Uterus (tissue), 4 donors: ENCODE measurements around the gene TMPRSS11A. TPM values are rescaled to one million over a fixed set of nuclear protein-coding genes. Genes with fewer than 3 reads are reported as not detected.

Experiments
- DNase-seq, 2 donors: peaks; one replicate each; pipeline ENCODE4 v3.0.0-alpha.2; 2019 to 2020
- H3K27ac ChIP-seq, 2 donors: fragments of 200-600 bp; sonication (generic); 1 replicate in 1 of 2; 2 replicates in 1 of 2; pipeline ENCODE4 v1.5.1; 2016 to 2018
- H3K27me3 ChIP-seq, 2 donors: fragments of 200-600 bp; sonication (generic); one replicate each; pipeline ENCODE4 v1.5.1; 2018 to 2019; ENCODE audit warnings: control low read depth in 1 of 2
- H3K36me3 ChIP-seq, 2 donors: fragments of 200-600 bp; sonication (generic); one replicate each; pipeline ENCODE4 v1.5.1; 2019; ENCODE audit warnings: control low read depth in 1 of 2
- H3K4me1 ChIP-seq, 2 donors: fragments of 200-600 bp; sonication (generic); one replicate each; pipeline ENCODE4 v1.5.1; 2018 to 2019; ENCODE audit warnings: control low read depth in 1 of 2
- H3K4me3 ChIP-seq, 2 donors: fragments of 200-600 bp; sonication (generic); 1 replicate in 1 of 2; 2 replicates in 1 of 2; pipeline ENCODE4 v1.5.1; 2018 to 2019; ENCODE audit warnings: mild to moderate bottlenecking in 1 of 2
- H3K9me3 ChIP-seq, 2 donors: fragments of 200-600 bp; sonication (generic); one replicate each; pipeline ENCODE4 v1.5.1; 2019; ENCODE audit warnings: control low read depth in 1 of 2
- POLR2A ChIP-seq, 2 donors: fragments of 450-650 bp; IDR thresholded peaks; one replicate each; pipeline ENCODE4 v1.6.1; 2016; ENCODE audit warnings: antibody characterized with exemption in 2 of 2, mild to moderate bottlenecking in 1 of 2, moderate library complexity in 1 of 2
- intact Hi-C: fragments of 100-400 bp; cut with DNase I; formaldehyde crosslinking; loops from one replicate; pipeline ENCODE4 v1.15.1; 2023; ENCODE audit warnings: low total_unique reads
- total RNA-seq, 4 donors: library from RNA; depleted of rRNA in 3 of 4; stranded (reverse); fragments of >200 nt in 3 of 4; gene quantifications; one replicate each; pipeline versions ENCODE4 v1.1.0 to v1.2.4, GENCODE V29; 2014 to 2023
- TF ChIP-seq, protein P1 (sequence below), 4 experiments: fragments of 200-600 bp in 2 of 4; fragments of 450-650 bp in 2 of 4; sonication (generic) in 2 of 4; IDR thresholded peaks; one replicate each; pipeline ENCODE4 v1.5.1; 2016 to 2019; ENCODE audit warnings: antibody characterized with exemption in 4 of 4, mild to moderate bottlenecking in 2 of 4, moderate library complexity in 1 of 4
- donor health status: DM: yes; HTN: yes; CAD: no.

Gene TMPRSS11A
- total RNA-seq, 4 donors from 2014 or later: not detected

DNA sequence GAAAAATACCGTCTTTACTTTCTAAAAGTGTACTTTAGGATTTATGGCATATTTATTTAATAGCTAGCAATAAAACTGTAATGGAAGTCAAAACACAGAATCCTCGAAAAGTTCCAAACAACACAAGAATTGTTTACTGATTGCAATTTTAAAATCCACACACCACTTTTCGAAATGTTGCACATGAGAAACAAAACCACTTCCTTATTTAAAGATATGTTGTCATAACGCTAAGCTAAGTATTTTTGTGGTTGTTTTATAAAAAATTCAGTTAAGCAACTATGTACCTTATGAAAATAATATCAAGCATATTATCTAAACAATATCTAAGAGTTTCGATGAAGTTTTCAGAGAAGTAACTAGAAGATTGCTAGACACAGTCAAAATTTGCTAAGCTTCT, 79.8 kb downstream of the TMPRSS11A start:
- intact Hi-C loops: no loop called here
- Histone ChIP-seq H3K4me3 (no peak overlapping the region), H3K4me1 (no peaks in the 10 kb centered on the region), H3K36me3 (no peaks in the 10 kb centered on the region), H3K27me3 (no peaks in the 10 kb centered on the region), H3K9me3 (no peaks in the 10 kb centered on the region), H3K27ac (no peak overlapping the region)
- DNase-seq: no peak
- TF ChIP-seq POLR2A (IDR thresholded peaks at IDR 0.05): no peak
- TF ChIP-seq, protein P1, sequence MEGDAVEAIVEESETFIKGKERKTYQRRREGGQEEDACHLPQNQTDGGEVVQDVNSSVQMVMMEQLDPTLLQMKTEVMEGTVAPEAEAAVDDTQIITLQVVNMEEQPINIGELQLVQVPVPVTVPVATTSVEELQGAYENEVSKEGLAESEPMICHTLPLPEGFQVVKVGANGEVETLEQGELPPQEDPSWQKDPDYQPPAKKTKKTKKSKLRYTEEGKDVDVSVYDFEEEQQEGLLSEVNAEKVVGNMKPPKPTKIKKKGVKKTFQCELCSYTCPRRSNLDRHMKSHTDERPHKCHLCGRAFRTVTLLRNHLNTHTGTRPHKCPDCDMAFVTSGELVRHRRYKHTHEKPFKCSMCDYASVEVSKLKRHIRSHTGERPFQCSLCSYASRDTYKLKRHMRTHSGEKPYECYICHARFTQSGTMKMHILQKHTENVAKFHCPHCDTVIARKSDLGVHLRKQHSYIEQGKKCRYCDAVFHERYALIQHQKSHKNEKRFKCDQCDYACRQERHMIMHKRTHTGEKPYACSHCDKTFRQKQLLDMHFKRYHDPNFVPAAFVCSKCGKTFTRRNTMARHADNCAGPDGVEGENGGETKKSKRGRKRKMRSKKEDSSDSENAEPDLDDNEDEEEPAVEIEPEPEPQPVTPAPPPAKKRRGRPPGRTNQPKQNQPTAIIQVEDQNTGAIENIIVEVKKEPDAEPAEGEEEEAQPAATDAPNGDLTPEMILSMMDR (IDR thresholded peaks at IDR 0.05): no peak

DNA sequence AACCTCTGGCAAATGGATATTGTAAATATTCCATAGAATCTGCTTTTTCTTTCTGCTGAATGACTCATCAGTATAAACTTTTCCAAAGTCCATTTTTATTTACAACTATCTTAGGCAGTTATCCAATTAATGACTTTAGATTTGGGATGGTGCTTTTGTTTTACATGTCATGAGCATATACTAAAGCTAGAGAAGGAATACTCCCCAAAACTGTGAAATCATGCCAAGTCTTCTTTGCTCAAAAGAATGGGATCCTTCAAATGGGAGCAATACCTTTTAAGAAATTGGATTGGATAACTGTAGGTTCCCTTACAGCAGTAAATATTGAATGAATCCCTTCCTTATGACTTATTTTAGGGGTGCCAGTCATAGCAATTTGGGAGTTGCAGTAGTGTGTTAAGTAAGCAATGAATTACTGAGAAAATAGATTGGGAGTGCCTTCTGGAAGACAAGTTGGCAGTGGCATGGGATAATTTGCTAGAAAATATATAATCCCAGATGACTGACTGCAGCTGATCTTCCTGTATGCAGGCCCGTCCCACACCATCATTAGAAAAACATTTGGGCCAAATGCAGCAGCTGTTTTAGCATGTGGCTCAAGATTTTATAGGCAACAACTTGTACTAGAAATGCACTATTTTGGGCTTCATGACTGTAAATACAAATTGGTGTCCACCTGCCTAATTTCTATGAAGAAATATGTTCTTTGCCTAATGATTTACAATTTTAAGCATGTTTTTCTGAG, 82.3 kb downstream of the TMPRSS11A start:
- Histone ChIP-seq H3K27ac (no peak overlapping the region), H3K4me3 (no peak overlapping the region), H3K36me3 (no peaks in the 10 kb centered on the region), H3K27me3 (no peaks in the 10 kb centered on the region), H3K9me3 (no peaks in the 10 kb centered on the region), H3K4me1 (no peaks in the 10 kb centered on the region)
- intact Hi-C loops: no loop called here
- TF ChIP-seq, protein P1 (IDR thresholded peaks at IDR 0.05): no peak
- TF ChIP-seq POLR2A (IDR thresholded peaks at IDR 0.05): no peak
- no peak for DNase-seq

DNA sequence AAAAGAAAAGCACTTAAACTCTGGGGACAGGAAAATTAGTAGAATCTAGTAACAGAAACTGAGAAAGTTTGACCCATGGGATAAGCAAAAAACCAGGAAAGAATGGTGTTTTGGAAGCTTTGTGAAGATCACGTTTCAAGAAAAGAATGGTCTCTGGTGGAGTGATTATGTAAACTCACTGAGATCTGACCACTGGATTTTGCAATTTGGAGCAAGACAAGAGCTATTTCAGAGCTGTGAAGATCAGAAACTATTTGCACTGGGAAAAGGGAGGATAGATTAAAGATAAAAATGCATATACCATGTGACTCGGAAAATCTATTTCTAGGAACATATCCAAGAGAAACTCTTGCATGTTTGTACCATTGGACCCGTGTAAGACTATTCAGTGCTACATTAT, 83.8 kb downstream of the TMPRSS11A start:
- H3K36me3 ChIP-seq: no peaks in the 10 kb centered on the region
- no peaks in the 10 kb centered on the region for H3K27me3 ChIP-seq
- DNase-seq: no peak
- no peaks in the 10 kb centered on the region for H3K4me1 ChIP-seq
- TF ChIP-seq POLR2A (IDR thresholded peaks at IDR 0.05): no peak
- TF ChIP-seq, protein P1 (IDR thresholded peaks at IDR 0.05): no peak
- H3K4me3 ChIP-seq: no peak overlapping the region
- intact Hi-C loops: no loop called here
- H3K27ac ChIP-seq: no peak overlapping the region
- H3K9me3 ChIP-seq: no peaks in the 10 kb centered on the region

DNA sequence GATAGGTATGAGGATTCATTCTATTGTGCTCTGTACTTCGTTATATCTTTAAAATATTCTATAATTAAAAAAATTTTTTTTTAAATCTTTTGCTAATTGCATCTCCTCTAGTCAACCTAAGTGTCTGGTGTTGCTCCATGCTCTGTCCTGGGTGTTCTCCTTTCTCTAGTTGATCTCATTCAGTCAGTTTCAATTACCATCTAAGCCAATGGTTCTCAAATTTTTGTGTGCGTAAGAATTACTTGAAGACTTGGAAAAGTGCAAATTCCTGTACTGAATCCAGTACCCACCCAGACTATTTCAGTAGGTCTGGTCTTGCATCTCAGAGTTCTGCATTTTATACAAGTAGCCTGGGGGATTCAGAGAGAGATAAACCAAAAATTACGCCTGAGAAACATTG, 86.2 kb downstream of the TMPRSS11A start:
- TF ChIP-seq, protein P1 (IDR thresholded peaks at IDR 0.05): no peak
- no peak for TF ChIP-seq POLR2A (IDR thresholded peaks at IDR 0.05)
- no peaks in the 10 kb centered on the region for H3K36me3 ChIP-seq
- intact Hi-C loops: no loop called here

DNA sequence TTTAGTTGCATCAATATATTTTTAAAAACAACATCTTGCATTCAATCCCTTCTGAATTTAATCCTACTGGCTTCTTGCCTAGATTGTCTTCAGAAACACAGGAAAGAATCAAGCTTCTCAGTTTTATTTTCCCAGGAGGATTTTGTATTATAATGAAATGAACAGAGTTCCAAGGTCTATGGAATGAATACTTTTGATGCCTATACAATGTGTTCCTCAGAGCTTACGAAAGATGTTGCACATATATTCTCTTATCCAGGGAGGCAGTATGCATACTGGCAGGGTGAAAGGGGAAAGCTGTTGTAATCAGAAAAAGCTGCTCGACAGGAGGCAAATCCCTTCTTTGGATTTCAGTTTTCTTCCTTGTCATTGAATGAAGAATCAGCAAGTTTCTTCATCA, 88.3 kb downstream of the TMPRSS11A start:
- no peaks in the 10 kb centered on the region for H3K9me3 ChIP-seq
- no peak for DNase-seq
- no peaks in the 10 kb centered on the region for H3K4me1 ChIP-seq
- no peak overlapping the region for H3K4me3 ChIP-seq
- intact Hi-C loops: no loop called here
- no peak overlapping the region for H3K27ac ChIP-seq
- no peaks in the 10 kb centered on the region for H3K27me3 ChIP-seq
- TF ChIP-seq, protein P1 (IDR thresholded peaks at IDR 0.05): no peak
- no peaks in the 10 kb centered on the region for H3K36me3 ChIP-seq

More for the DNA sequence above, 86.2 kb downstream of the TMPRSS11A start:
- DNase-seq: no peak
- no peaks in the 10 kb centered on the region for H3K9me3 ChIP-seq
- no peaks in the 10 kb centered on the region for H3K27me3 ChIP-seq
- no peak overlapping the region for H3K4me3 ChIP-seq
- H3K4me1 ChIP-seq: no peaks in the 10 kb centered on the region
- H3K27ac ChIP-seq: no peak overlapping the region
